HG03354 (cell line): ENCODE data around the gene RAD18.

Experiments
- ATAC-seq: cut with Tn5 transposase; IDR thresholded peaks from one replicate; pipeline ENCODE4 v1.9.1; 2021; ENCODE audit warnings: mild to moderate bottlenecking; ENCODE audit not compliant: unreplicated experiment, poor library complexity, severe bottlenecking

RAD18 gene

GRCh38 chr3:8987226-8987625, 24.0 kb upstream of the RAD18 start:
- ATAC-seq: no peak

GRCh38 chr3:8986741-8987140, 23.5 kb upstream of the RAD18 start:
- no peak for ATAC-seq

- ATAC-seq: no peak
Measured at GRCh38 chr3:8985876-8986275, 22.6 kb upstream of the RAD18 start.

- no peak for ATAC-seq
Measured at GRCh38 chr3:8985411-8985831, 22.1 kb upstream of the RAD18 start.

GRCh38 chr3:8984526-8984925, 21.3 kb upstream of the RAD18 start:
- ATAC-seq: no peak

- no peak for ATAC-seq
Measured at GRCh38 chr3:8984081-8984480, 20.8 kb upstream of the RAD18 start.

- no peak for ATAC-seq
Measured at GRCh38 chr3:8983591-8983990, 20.3 kb upstream of the RAD18 start.

GRCh38 chr3:8983026-8983425, 19.8 kb upstream of the RAD18 start:
- no peak for ATAC-seq

- ATAC-seq: no peak
Measured at GRCh38 chr3:8982509-8982908, 19.2 kb upstream of the RAD18 start.

GRCh38 chr3:8981700-8982099, 18.4 kb upstream of the RAD18 start:
- no peak for ATAC-seq

- ATAC-seq: no peak
Measured at GRCh38 chr3:8981296-8981695, 18.0 kb upstream of the RAD18 start.

GRCh38 chr3:8980756-8981257, 17.5 kb upstream of the RAD18 start:
- no peak for ATAC-seq

GRCh38 chr3:8979262-8979661, 16.0 kb upstream of the RAD18 start:
- no peak for ATAC-seq

GRCh38 chr3:8978551-8978950, 15.3 kb upstream of the RAD18 start:
- ATAC-seq: no peak

GRCh38 chr3:8976540-8977182, 13.4 kb upstream of the RAD18 start:
- no peak for ATAC-seq

GRCh38 chr3:8975081-8976020, 12.1 kb upstream of the RAD18 start:
- no peak for ATAC-seq

- no peak for ATAC-seq
Measured at GRCh38 chr3:8974458-8974857, 11.2 kb upstream of the RAD18 start.

- peak; percentile 71 for ATAC-seq
Measured at GRCh38 chr3:8972639-8973038, 9.4 kb upstream of the RAD18 start.

GRCh38 chr3:8970971-8971589, 7.8 kb upstream of the RAD18 start:
- peak; percentile 63 for ATAC-seq

GRCh38 chr3:8969241-8969640, 6.0 kb upstream of the RAD18 start:
- ATAC-seq: no peak
